HG03342 (cell line): ENCODE measurements around the gene COL18A1.
"Not testable (repeated sequence)": the region's sequence is repeated elsewhere in the genome, so short reads cannot be mapped to it uniquely, and the experiment has no call there.

Experiments
- ATAC-seq: cut with Tn5 transposase; IDR thresholded peaks from one replicate; pipeline ENCODE4 v1.9.1; 2021; ENCODE audit warnings: mild to moderate bottlenecking, moderate library complexity; ENCODE audit not compliant: unreplicated experiment

The COL18A1 gene

GRCh38 chr21:45438391-45439145 lies 33.6 kb downstream of the COL18A1 start:
- ATAC-seq = no peak

- peak; percentile 56 for ATAC-seq
These were observed 34.4 kb downstream of the COL18A1 start for GRCh38 chr21:45439161-45439872.

GRCh38 chr21:45439901-45440461 lies 35.0 kb downstream of the COL18A1 start:
- ATAC-seq = no peak

- ATAC-seq = no peak
These were observed 35.9 kb downstream of the COL18A1 start for GRCh38 chr21:45440736-45441350.

GRCh38 chr21:45441431-45442255 lies 36.7 kb downstream of the COL18A1 start:
- ATAC-seq = no peak

GRCh38 chr21:45442276-45442675 lies 37.3 kb downstream of the COL18A1 start:
- no peak for ATAC-seq

GRCh38 chr21:45442686-45443594 lies 38.0 kb downstream of the COL18A1 start:
- ATAC-seq = not testable (repeated sequence)

GRCh38 chr21:45443595-45444181 lies 38.7 kb downstream of the COL18A1 start:
- ATAC-seq = no peak

GRCh38 chr21:45444385-45444784 lies 39.4 kb downstream of the COL18A1 start:
- ATAC-seq = no peak

GRCh38 chr21:45445369-45445768 lies 40.4 kb downstream of the COL18A1 start:
- ATAC-seq = no peak

- no peak for ATAC-seq
These were observed 42.9 kb downstream of the COL18A1 start for GRCh38 chr21:45447821-45448220.

GRCh38 chr21:45448283-45448809 lies 43.4 kb downstream of the COL18A1 start:
- ATAC-seq = no peak

GRCh38 chr21:45448810-45449657 lies 44.1 kb downstream of the COL18A1 start:
- no peak for ATAC-seq

- no peak for ATAC-seq
These were observed 44.9 kb downstream of the COL18A1 start for GRCh38 chr21:45449658-45450422.

GRCh38 chr21:45450423-45451090 lies 45.6 kb downstream of the COL18A1 start:
- ATAC-seq = no peak

GRCh38 chr21:45451091-45451740 lies 46.3 kb downstream of the COL18A1 start:
- no peak for ATAC-seq
